ENCODE measurements around the gene TRIP4.

GRCh38 chr15:64443747-64444621, 56.3 kb downstream of the TRIP4 start:
- no peak for TF ChIP-seq CTCF (IDR thresholded peaks at IDR 0.05)
- TF ChIP-seq POLR2A (IDR thresholded peaks at IDR 0.05) = no peak

Data from adrenal gland (tissue), 5 donors.